Vagina (tissue), 2 donors: ENCODE data around the gene NEK11.

Experiments
- POLR2A ChIP-seq, 2 donors: fragments of 450-650 bp; IDR thresholded peaks; one replicate each; pipeline ENCODE4 v1.6.1; 2017; ENCODE audit warnings: antibody characterized with exemption in 2 of 2, mild to moderate bottlenecking in 2 of 2, moderate library complexity in 2 of 2
- POLR2AphosphoS5 ChIP-seq, 2 donors: sonication (generic); formaldehyde crosslinking; IDR thresholded peaks; one replicate each; pipeline ENCODE4 v1.9.0; 2017; ENCODE audit warnings: antibody characterized with exemption in 2 of 2, mild to moderate bottlenecking in 2 of 2, low read depth in 1 of 2; ENCODE audit not compliant: insufficient read depth in 1 of 2
- TF ChIP-seq, protein P1 (sequence below), 3 experiments: fragments of 450-650 bp in 2 of 3; fragments of 200-600 bp in 1 of 3; sonication (generic) in 1 of 3; IDR thresholded peaks; one replicate each; pipeline ENCODE4 v1.5.1; 2017 to 2019; ENCODE audit warnings: antibody characterized with exemption in 3 of 3, mild to moderate bottlenecking in 2 of 3, moderate library complexity in 2 of 3

DNA sequence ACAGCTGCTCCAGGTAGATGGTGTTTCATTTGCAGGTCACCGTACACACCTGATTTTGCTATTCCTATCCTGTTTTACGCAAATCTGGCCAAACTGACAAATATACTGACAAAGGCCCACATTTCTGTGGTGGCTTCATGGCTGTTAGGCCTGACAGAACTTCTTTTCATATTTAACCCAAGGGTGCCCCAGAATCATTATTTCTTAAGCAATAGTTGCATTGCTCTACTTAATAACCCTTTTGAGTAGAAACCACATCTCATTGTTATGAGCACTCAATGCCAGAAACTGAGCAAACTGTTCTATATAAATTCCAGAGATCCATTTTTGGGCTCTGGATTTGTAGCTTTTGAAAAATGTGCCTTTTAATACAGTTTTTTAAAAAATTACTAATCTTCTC lies 19.4 kb upstream of the NEK11 start:
- TF ChIP-seq POLR2A (IDR thresholded peaks at IDR 0.05): no peak
- TF ChIP-seq, protein P1, sequence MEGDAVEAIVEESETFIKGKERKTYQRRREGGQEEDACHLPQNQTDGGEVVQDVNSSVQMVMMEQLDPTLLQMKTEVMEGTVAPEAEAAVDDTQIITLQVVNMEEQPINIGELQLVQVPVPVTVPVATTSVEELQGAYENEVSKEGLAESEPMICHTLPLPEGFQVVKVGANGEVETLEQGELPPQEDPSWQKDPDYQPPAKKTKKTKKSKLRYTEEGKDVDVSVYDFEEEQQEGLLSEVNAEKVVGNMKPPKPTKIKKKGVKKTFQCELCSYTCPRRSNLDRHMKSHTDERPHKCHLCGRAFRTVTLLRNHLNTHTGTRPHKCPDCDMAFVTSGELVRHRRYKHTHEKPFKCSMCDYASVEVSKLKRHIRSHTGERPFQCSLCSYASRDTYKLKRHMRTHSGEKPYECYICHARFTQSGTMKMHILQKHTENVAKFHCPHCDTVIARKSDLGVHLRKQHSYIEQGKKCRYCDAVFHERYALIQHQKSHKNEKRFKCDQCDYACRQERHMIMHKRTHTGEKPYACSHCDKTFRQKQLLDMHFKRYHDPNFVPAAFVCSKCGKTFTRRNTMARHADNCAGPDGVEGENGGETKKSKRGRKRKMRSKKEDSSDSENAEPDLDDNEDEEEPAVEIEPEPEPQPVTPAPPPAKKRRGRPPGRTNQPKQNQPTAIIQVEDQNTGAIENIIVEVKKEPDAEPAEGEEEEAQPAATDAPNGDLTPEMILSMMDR (IDR thresholded peaks at IDR 0.05): no peak
- no peak for TF ChIP-seq POLR2AphosphoS5 (IDR thresholded peaks at IDR 0.05; ENCODE audit: insufficient read depth in 1 of 2, low read depth in 1 of 2)
